ENCODE data around the gene EBF3. TPM values are rescaled to one million over a fixed set of nuclear protein-coding genes. Genes with fewer than 3 reads are reported as not detected.
A peak's percentile ranks its signal among the peaks of the same experiment; 100 is the strongest.

EBF3 gene
- total RNA-seq, 1 experiment from 2014 or later: 0.12 TPM

DNA sequence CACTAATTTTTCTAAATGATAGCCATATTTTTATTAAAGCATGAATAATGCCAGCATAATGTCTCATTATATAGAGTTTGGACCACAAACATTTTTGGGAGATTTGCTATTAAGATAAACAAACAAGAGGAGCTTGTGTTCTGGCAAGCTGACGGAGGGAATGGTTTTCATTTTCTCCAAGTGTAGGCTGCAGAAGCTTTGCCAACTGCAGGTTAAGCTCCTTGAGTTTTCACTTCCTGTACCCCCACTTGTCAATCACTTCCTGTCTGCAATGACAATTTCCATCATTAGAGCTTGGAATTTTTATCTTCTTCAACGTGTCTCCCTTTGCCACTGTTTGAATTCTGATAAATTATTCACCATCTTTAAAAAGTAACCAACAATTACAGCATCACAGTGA, 13.4 kb downstream of the EBF3 start:
- Histone ChIP-seq H3K4me1 (ENCODE audit: control insufficient read depth in 1 of 2, insufficient read depth in 2 of 2, low read length in 2 of 2) (no peaks in the 10 kb centered on the region), H3K27ac (ENCODE audit: low read depth, low read length) (no peak overlapping the region), H3K36me3 (ENCODE audit: control insufficient read depth in 1 of 2, insufficient read depth in 2 of 2, low read length in 2 of 2) (no peaks in the 10 kb centered on the region), H4K20me1 (ENCODE audit: insufficient read depth) (no peaks in the 10 kb centered on the region), H3K9me3 (ENCODE audit: control insufficient read depth in 1 of 2, insufficient read depth in 1 of 2, low read depth in 1 of 2, low read length in 2 of 2) (no peaks in the 10 kb centered on the region), H3K27me3 (ENCODE audit: insufficient read depth, low read length) (no peaks in the 10 kb centered on the region), H3K9me2 (ENCODE audit: insufficient read depth) (no peaks in the 10 kb centered on the region), H2AFZ (ENCODE audit: low read depth, low read length, poor library complexity, severe bottlenecking) (no peak overlapping the region), H3K79me2 (ENCODE audit: insufficient read depth, low read length) (no peaks in the 10 kb centered on the region), H3K9ac (ENCODE audit: low read length) (no peak overlapping the region), H3K4me2 (ENCODE audit: low read length) (no peak overlapping the region), H3K4me3 (replicated peaks in 1 of 2; ENCODE audit: low read depth in 1 of 2, low read length in 2 of 2) (no peak overlapping the region)
- ChIA-PET RAD21 (ENCODE audit: low non-redundant PET in 1 of 2, low total read pairs in 2 of 2, uncharacterized antibody in 2 of 2, unreplicated experiment in 2 of 2) (no interaction called here), POLR2A (no interaction called here), CTCF (no interaction called here)
- ATAC-seq (no peak), DNase-seq (ENCODE audit: low read depth, low spot score) (no peak)
- intact Hi-C loops (cut with micrococcal nuclease): no loop called here
- no TSS peak for BruUV-seq (replicated peaks)
- TF ChIP-seq, protein P1, sequence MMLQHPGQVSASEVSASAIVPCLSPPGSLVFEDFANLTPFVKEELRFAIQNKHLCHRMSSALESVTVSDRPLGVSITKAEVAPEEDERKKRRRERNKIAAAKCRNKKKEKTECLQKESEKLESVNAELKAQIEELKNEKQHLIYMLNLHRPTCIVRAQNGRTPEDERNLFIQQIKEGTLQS (IDR thresholded peaks at IDR 0.05): no peak
- TF ChIP-seq SIN3A (IDR thresholded peaks at IDR 0.05; ENCODE audit: low read depth) (no peak), CBX3 (IDR thresholded peaks at IDR 0.05; ENCODE audit: low read depth) (no peak), TCF7L2 (IDR thresholded peaks at IDR 0.05; ENCODE audit: borderline replicate concordance, extremely low read depth, insufficient read depth, insufficient read length) (no peak), SP1 (IDR thresholded peaks at IDR 0.05; ENCODE audit: low read depth) (no peak)
- TF ChIP-seq, protein P2, sequence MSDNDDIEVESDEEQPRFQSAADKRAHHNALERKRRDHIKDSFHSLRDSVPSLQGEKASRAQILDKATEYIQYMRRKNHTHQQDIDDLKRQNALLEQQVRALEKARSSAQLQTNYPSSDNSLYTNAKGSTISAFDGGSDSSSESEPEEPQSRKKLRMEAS (IDR thresholded peaks at IDR 0.05): no peak

DNA sequence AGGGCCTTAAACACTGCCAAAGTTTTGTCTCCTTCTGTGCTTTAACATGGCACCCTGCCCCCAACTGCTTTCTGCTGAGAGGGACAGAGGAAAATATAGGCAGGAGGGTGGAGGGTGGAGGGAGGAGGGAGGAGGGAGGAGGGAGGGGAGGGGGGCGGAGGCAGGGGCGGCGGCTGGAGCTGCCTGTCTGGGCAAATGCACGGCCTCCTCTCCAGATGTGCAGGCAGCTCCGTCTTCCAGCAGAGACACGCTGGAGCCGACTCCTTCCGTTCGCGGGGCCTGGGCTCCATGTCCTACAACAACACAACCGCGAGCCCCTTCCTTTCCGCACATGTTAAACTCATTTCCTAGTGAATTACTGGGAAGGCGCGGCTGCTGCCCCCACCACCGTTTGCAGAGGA, 14.2 kb downstream of the EBF3 start:
- Histone ChIP-seq H3K9me2 (ENCODE audit: insufficient read depth) (no peaks in the 10 kb centered on the region), H3K4me2 (ENCODE audit: low read length) (no peak overlapping the region), H3K9me3 (ENCODE audit: control insufficient read depth in 1 of 2, insufficient read depth in 1 of 2, low read depth in 1 of 2, low read length in 2 of 2) (no peaks in the 10 kb centered on the region), H2AFZ (ENCODE audit: low read depth, low read length, poor library complexity, severe bottlenecking) (no peak overlapping the region), H3K36me3 (ENCODE audit: control insufficient read depth in 1 of 2, insufficient read depth in 2 of 2, low read length in 2 of 2) (no peaks in the 10 kb centered on the region), H3K9ac (ENCODE audit: low read length) (no peak overlapping the region), H3K4me1 (ENCODE audit: control insufficient read depth in 1 of 2, insufficient read depth in 2 of 2, low read length in 2 of 2) (no peaks in the 10 kb centered on the region), H3K79me2 (ENCODE audit: insufficient read depth, low read length) (no peaks in the 10 kb centered on the region), H4K20me1 (ENCODE audit: insufficient read depth) (no peaks in the 10 kb centered on the region), H3K27me3 (ENCODE audit: insufficient read depth, low read length) (no peaks in the 10 kb centered on the region), H3K4me3 (replicated peaks in 1 of 2; ENCODE audit: low read depth in 1 of 2, low read length in 2 of 2) (no peak overlapping the region), H3K27ac (ENCODE audit: low read depth, low read length) (no peak overlapping the region)
- no TSS peak for BruUV-seq (replicated peaks)
- TF ChIP-seq EZH2 (IDR thresholded peaks at IDR 0.05) (no peak), SP1 (IDR thresholded peaks at IDR 0.05; ENCODE audit: low read depth) (no peak), ZNF274 (IDR thresholded peaks at IDR 0.05; ENCODE audit: low read depth, low read length) (no peak), SIN3A (IDR thresholded peaks at IDR 0.05; ENCODE audit: low read depth) (no peak), CBX3 (IDR thresholded peaks at IDR 0.05; ENCODE audit: low read depth) (no peak), EGR1 (IDR thresholded peaks at IDR 0.05; ENCODE audit: low read depth) (no peak), POLR2AphosphoS5 (IDR thresholded peaks at IDR 0.05; ENCODE audit: low read depth, low read length) (no peak), SRF (IDR thresholded peaks at IDR 0.05; ENCODE audit: low read depth) (no peak), TCF7L2 (IDR thresholded peaks at IDR 0.05; ENCODE audit: borderline replicate concordance, extremely low read depth, insufficient read depth, insufficient read length) (no peak)
- TF ChIP-seq, protein P3, sequence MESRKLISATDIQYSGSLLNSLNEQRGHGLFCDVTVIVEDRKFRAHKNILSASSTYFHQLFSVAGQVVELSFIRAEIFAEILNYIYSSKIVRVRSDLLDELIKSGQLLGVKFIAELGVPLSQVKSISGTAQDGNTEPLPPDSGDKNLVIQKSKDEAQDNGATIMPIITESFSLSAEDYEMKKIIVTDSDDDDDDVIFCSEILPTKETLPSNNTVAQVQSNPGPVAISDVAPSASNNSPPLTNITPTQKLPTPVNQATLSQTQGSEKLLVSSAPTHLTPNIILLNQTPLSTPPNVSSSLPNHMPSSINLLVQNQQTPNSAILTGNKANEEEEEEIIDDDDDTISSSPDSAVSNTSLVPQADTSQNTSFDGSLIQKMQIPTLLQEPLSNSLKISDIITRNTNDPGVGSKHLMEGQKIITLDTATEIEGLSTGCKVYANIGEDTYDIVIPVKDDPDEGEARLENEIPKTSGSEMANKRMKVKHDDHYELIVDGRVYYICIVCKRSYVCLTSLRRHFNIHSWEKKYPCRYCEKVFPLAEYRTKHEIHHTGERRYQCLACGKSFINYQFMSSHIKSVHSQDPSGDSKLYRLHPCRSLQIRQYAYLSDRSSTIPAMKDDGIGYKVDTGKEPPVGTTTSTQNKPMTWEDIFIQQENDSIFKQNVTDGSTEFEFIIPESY (IDR thresholded peaks at IDR 0.05; ENCODE audit: extremely low read depth, insufficient replicate concordance, low read length): no peak
- ChIA-PET RAD21 (ENCODE audit: low non-redundant PET in 1 of 2, low total read pairs in 2 of 2, uncharacterized antibody in 2 of 2, unreplicated experiment in 2 of 2) (no interaction called here), CTCF (no interaction called here), POLR2A (no interaction called here)
- intact Hi-C loops (cut with micrococcal nuclease): no loop called here
- DNase-seq (ENCODE audit: low read depth, low spot score): no peak
- ATAC-seq: peak; percentile 58

Data from HCT116 (cell line).